IMR-90 (cell line): ENCODE data around the gene MYL10. TPM values are rescaled to one million over a fixed set of nuclear protein-coding genes. Genes with fewer than 3 reads are reported as not detected.

ENCODE experiments used
- ATAC-seq: fragments of 200-7000 bp; cut with Tn5 transposase; 2 replicates; pipeline ENCODE4 v1.9.1; 2020; ENCODE audit warnings: low read depth, mild to moderate bottlenecking, moderate library complexity
- BruUV-seq: library from RNA; stranded (reverse); fragments of 400-500 nt; replicated peaks from 2 replicates; lab custom pipeline; 2021; lab: Mats Ljungman, UMichigan
- CTCF ChIA-PET: fragments of 300-600 bp; formaldehyde crosslinking; extraction: SDS; loops from one replicate; lab custom pipeline; 2021; ENCODE audit warnings: antibody characterized with exemption; lab: Yijun Ruan, JAX
- POLR2A ChIA-PET: fragments of 300-600 bp; sonication (Branson Sonifier 250); formaldehyde crosslinking; loops from one replicate; lab custom pipeline; 2022; ENCODE audit warnings: antibody characterized with exemption; ENCODE audit not compliant: unreplicated experiment; lab: Charles Lee
- DNase-seq: peaks from one replicate; pipeline ENCODE4 v3.0.0; 2013
- H2AFZ ChIP-seq: replicated peaks from 2 replicates; pipeline ENCODE3; 2013; ENCODE audit warnings: low read length, mild to moderate bottlenecking; ENCODE audit not compliant: poor library complexity
- H2AK5ac ChIP-seq: 2 replicates; pipeline ENCODE4 v1.6.1; 2013; ENCODE audit warnings: low read depth, low read length, inconsistent platforms
- H2AK9ac ChIP-seq: replicated peaks from 2 replicates; pipeline ENCODE3; 2013; ENCODE audit warnings: mild to moderate bottlenecking, low read depth, low read length, moderate library complexity; ENCODE audit not compliant: poor library complexity
- H2BK120ac ChIP-seq: 2 replicates; pipeline ENCODE4 v1.6.1; 2013; ENCODE audit warnings: low read depth, low read length, inconsistent platforms
- H2BK15ac ChIP-seq: 3 replicates; pipeline ENCODE4 v1.6.1; 2013; ENCODE audit warnings: low read depth, low read length, inconsistent platforms
- H2BK20ac ChIP-seq: 2 replicates; pipeline ENCODE4 v1.6.1; 2013; ENCODE audit warnings: low read depth, mild to moderate bottlenecking, inconsistent platforms, low read length, moderate library complexity
- H2BK5ac ChIP-seq: 2 replicates; pipeline ENCODE4 v1.6.1; 2013; ENCODE audit warnings: mild to moderate bottlenecking, low read depth, low read length, inconsistent platforms; ENCODE audit not compliant: poor library complexity, severe bottlenecking
- H3K14ac ChIP-seq: replicated peaks from 2 replicates; pipeline ENCODE4 v1.6.1; 2013; ENCODE audit warnings: low read depth, low read length, inconsistent platforms
- H3K18ac ChIP-seq: 2 replicates; pipeline ENCODE4 v1.6.1; 2013; ENCODE audit warnings: low read depth, low read length, control low read depth
- H3K23ac ChIP-seq: 2 replicates; pipeline ENCODE4 v1.6.1; 2013; ENCODE audit warnings: low read depth, low read length, inconsistent platforms
- H3K27ac ChIP-seq: 2 replicates; pipeline ENCODE4 v1.5.1; 2013; ENCODE audit warnings: mild to moderate bottlenecking, control low read depth, low read length; ENCODE audit not compliant: insufficient read depth
- H3K27me3 ChIP-seq: 2 replicates; pipeline ENCODE4 v1.6.1; 2013; ENCODE audit warnings: low read length; ENCODE audit not compliant: control insufficient read depth, insufficient read depth
- H3K36me3 ChIP-seq: 2 replicates; pipeline ENCODE4 v1.6.1; 2013; ENCODE audit warnings: low read length, mixed read lengths; ENCODE audit not compliant: control insufficient read depth, insufficient read depth
- H3K4ac ChIP-seq: 2 replicates; pipeline ENCODE4 v1.6.1; 2013; ENCODE audit warnings: low read depth, low read length, inconsistent platforms
- H3K4me1 ChIP-seq: 2 replicates; pipeline ENCODE4 v1.6.1; 2013; ENCODE audit warnings: low read length, mixed read lengths; ENCODE audit not compliant: control insufficient read depth, insufficient read depth
- H3K4me2 ChIP-seq: 2 replicates; pipeline ENCODE4 v1.6.1; 2013; ENCODE audit warnings: low read depth, mild to moderate bottlenecking, control low read depth, low read length, moderate library complexity
- H3K4me3 ChIP-seq: 2 replicates; pipeline ENCODE4 v1.5.1; 2013; ENCODE audit warnings: low read depth, mild to moderate bottlenecking, control low read depth, low read length, moderate library complexity; ENCODE audit not compliant: insufficient read depth
- H3K56ac ChIP-seq: 2 replicates; pipeline ENCODE4 v1.6.1; 2013; ENCODE audit warnings: low read length, inconsistent platforms; ENCODE audit not compliant: insufficient read depth; ENCODE audit errors: extremely low read depth
- H3K79me1 ChIP-seq, 2 experiments: 2 replicates each; pipeline ENCODE4 v1.6.1; 2013; ENCODE audit warnings: low read length in 2 of 2, inconsistent platforms in 1 of 2, low read depth in 1 of 2
- H3K9ac ChIP-seq: 2 replicates; pipeline ENCODE4 v1.6.1; 2013; ENCODE audit warnings: low read depth, low read length, control low read depth
- H3K9me1 ChIP-seq: 2 replicates; pipeline ENCODE4 v1.6.1; 2013; ENCODE audit warnings: low read length, inconsistent platforms; ENCODE audit not compliant: insufficient read depth
- H3K9me3 ChIP-seq: 2 replicates; pipeline ENCODE4 v1.6.1; 2013; ENCODE audit warnings: low read length; ENCODE audit not compliant: control insufficient read depth, insufficient read depth
- H4K20me1 ChIP-seq: 2 replicates; pipeline ENCODE4 v1.6.1; 2013; ENCODE audit warnings: low read length, inconsistent platforms; ENCODE audit not compliant: insufficient read depth
- H4K5ac ChIP-seq: 2 replicates; pipeline ENCODE4 v1.6.1; 2013; ENCODE audit warnings: mild to moderate bottlenecking, low read depth, low read length, control low read depth
- H4K8ac ChIP-seq, 2 experiments: 2 replicates each; pipeline ENCODE4 v1.6.1; 2013; ENCODE audit warnings: low read depth in 2 of 2, low read length in 2 of 2, control low read depth in 1 of 2, inconsistent platforms in 1 of 2
- H4K91ac ChIP-seq: 2 replicates; pipeline ENCODE4 v1.6.1; 2013; ENCODE audit warnings: low read depth, low read length, inconsistent platforms; ENCODE audit not compliant: insufficient read depth
- MAZ ChIP-seq: IDR thresholded peaks from 2 replicates; pipeline ENCODE4 v1.6.1; 2012; ENCODE audit warnings: low read depth, mild to moderate bottlenecking, low read length, improper control_type of control experiment, moderate library complexity, borderline replicate concordance
- MXI1 ChIP-seq: IDR thresholded peaks from 2 replicates; pipeline ENCODE4 v1.6.1; 2012; ENCODE audit warnings: low read depth, mild to moderate bottlenecking, low read length, moderate library complexity, borderline replicate concordance
- NFE2L2 ChIP-seq: fragments of 150-350 bp; IDR thresholded peaks from 2 replicates; pipeline ENCODE4 v1.6.1; 2016; ENCODE audit warnings: low read depth, mild to moderate bottlenecking, low read length
- POLR2A ChIP-seq: IDR thresholded peaks from 2 replicates; pipeline ENCODE4 v1.6.1; 2012; ENCODE audit warnings: mild to moderate bottlenecking, low read depth, low read length
- RCOR1 ChIP-seq: IDR thresholded peaks from 2 replicates; pipeline ENCODE4 v1.6.1; 2012; ENCODE audit warnings: mild to moderate bottlenecking, low read length, improper control_type of control experiment; ENCODE audit not compliant: insufficient replicate concordance
- WGBS, 2 experiments: methylation state at CpG; one replicate each; pipeline versions ENCODE4 v1.1.5 to v1.1.7; 2013; ENCODE audit warnings: missing lambda C conversion rate in 2 of 2; ENCODE audit not compliant: insufficient read length in 1 of 2; ENCODE audit errors: extremely low coverage in 2 of 2; 5-methylcytosine and 5-hydroxymethylcytosine counted together
- dilution Hi-C: fragments of 300-500 bp; cut with HindIII; formaldehyde crosslinking; loops from one replicate; pipeline ENCODE4 v1.14.3; 2018; ENCODE audit warnings: low sequenced_read_pairs; ENCODE audit not compliant: unreplicated experiment
- in situ Hi-C: fragments of 300-500 bp; cut with MboI; formaldehyde crosslinking; loops from 3 replicates; pipeline ENCODE4 v1.14.3; 2019; ENCODE audit warnings: low sequenced_read_pairs, inconsistent platforms, mixed read lengths
- intact Hi-C: fragments of 100-400 bp; cut with micrococcal nuclease; formaldehyde crosslinking; loops from 2 replicates; pipeline ENCODE4 v1.10.0; 2022
- polyA plus RNA-seq, 3 experiments: library from polyadenylated mRNA; depleted of rRNA; stranded (reverse); fragments of >200 nt; gene quantifications; 2 replicates each; pipeline ENCODE4 v1.2.3, GENCODE V29; 2012; ENCODE audit warnings: low replicate concordance in 1 of 3
- total RNA-seq: library from RNA; depleted of rRNA; stranded (reverse); fragments of >200 nt; gene quantifications from 2 replicates; pipeline ENCODE4 v1.2.3, GENCODE V29; 2012

MYL10 gene
- total and polyA plus RNA-seq, 2 of the 4 experiments (the other 2 are of a cell fraction) = not detected

DNA sequence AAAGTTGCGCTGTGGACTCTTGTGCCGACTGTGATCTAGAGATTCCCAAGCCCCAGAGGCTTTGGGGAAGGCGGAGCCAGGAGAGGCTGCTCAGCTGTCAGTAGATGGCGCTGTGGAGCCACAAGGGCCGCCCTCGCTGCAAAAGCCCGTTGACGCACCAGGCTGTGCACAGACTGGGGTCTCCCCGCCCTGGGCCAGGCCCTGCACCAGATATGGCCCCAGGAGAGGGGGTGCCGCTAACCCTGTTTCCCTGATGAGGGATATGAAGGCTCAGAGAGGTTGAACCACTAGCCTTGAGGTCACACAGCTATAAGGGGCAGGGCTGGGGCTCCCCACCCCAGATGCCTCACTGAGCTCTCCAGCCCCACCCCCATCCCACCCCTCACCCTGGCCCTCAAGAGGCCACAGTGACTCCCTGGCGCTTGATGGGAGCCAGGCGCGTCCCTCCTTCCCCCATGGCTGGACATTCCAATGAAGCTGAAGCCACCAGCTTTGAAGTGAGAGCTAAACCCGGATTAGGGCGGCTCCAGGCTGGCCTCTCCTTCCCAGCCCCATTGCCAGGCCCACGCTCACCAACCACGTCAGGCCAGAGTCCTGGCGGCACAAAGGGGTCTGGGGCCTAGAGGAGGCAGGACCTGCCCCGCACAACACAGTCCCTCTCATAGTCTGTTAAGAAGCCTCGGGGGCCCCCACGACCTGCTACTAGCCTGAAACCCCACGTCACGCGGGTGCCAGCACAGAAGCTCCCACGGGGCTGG lies 26.4 kb downstream of the MYL10 start (continued):
- TF ChIP-seq RCOR1 = no peak

DNA sequence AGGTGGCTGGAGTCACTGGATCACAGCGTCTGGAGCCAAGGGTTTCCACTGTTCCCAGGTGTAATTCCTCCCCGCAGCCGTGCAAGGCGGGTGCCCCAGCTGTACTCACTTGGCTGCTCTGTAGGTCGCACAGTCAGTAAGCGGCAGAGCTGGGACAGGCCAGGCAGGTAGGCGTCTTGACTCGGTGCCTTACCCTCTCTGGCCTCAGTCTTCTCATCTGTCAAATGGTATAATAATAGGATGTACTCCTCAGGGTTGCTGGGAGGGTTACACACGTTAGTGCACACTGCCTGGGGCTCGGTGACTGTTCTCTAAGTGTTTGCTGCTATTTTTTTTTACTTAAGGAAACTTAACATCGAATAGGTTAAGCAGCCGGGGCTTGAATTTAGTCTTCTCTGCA lies 27.0 kb downstream of the MYL10 start:
- BruUV-seq = no TSS peak
- no peaks in the 10 kb centered on the region for H3K9me3 ChIP-seq
- no peaks in the 10 kb centered on the region for H3K79me1 ChIP-seq
- no peak overlapping the region for H3K9ac ChIP-seq
- H2BK15ac ChIP-seq = no peak overlapping the region
- H3K4me2 ChIP-seq = no peak overlapping the region
- POLR2A ChIA-PET = no interaction called here
- CTCF ChIA-PET = interaction anchor here (1.4 kb wide), 2 partner anchors 16 to 672 kb away, joined by 3 read pairs; no protein-coding TSS in a partner anchor
- H3K4me1 ChIP-seq = no peaks in the 10 kb centered on the region
- no peak overlapping the region for H2AK9ac ChIP-seq
- no peak overlapping the region for H3K18ac ChIP-seq
- ATAC-seq (no peak), DNase-seq (no peak)
- H2AK5ac ChIP-seq = no peak overlapping the region
- H4K20me1 ChIP-seq = no peaks in the 10 kb centered on the region
- no peak for TF ChIP-seq RCOR1
- TF ChIP-seq MXI1 = no peak
- TF ChIP-seq MAZ = no peak
- no peak for TF ChIP-seq POLR2A
- TF ChIP-seq NFE2L2 = no peak
- intact Hi-C loops (loop anchor here (1.0 to 5.0 kb wide), 4 partner anchors 80 to 670 kb away; no protein-coding TSS in a partner anchor), dilution Hi-C loops (no loop called here), in situ Hi-C loops (loop anchor here (10.0 kb wide), 1 partner anchor 633 kb away; no protein-coding TSS in a partner anchor)
- no peak overlapping the region for H3K14ac ChIP-seq
- peaks cover 11% of the 10 kb centered on the region; the same call in 1 of the 2 replicates for H3K27me3 ChIP-seq
- H4K91ac ChIP-seq = no peak overlapping the region
- 93% methylated on average over 3 of the region's 12 CpGs; no CpG with 5 or more reads in 1 of the 2 experiments for WGBS, 2 experiments
- no peak overlapping the region for H3K56ac ChIP-seq
- no peak overlapping the region for H2AFZ ChIP-seq
- H4K8ac ChIP-seq = no peak overlapping the region
- H2BK120ac ChIP-seq = no peak overlapping the region
- H3K23ac ChIP-seq = no peak overlapping the region
- H4K5ac ChIP-seq = no peak overlapping the region
- no peak overlapping the region for H3K4ac ChIP-seq
- no peak overlapping the region for H2BK20ac ChIP-seq
- no peaks in the 10 kb centered on the region for H3K9me1 ChIP-seq
- no peaks in the 10 kb centered on the region for H3K36me3 ChIP-seq
- no peak overlapping the region for H2BK5ac ChIP-seq
- H3K4me3 ChIP-seq = no peak overlapping the region
- no peak overlapping the region for H3K27ac ChIP-seq
